GM12872 (cell line): ENCODE data around the gene KCNK4.

ENCODE experiments used
- CTCF ChIP-seq: IDR thresholded peaks from 3 replicates; pipeline ENCODE4 v1.5.1; 2011; ENCODE audit warnings: low read depth, mild to moderate bottlenecking, low read length, moderate library complexity; ENCODE audit not compliant: insufficient read depth

Gene KCNK4

GRCh38 chr11:64314805-64315561 lies 23.9 kb downstream of the KCNK4 start:
- TF ChIP-seq CTCF: no peak

GRCh38 chr11:64316672-64317324 lies 25.7 kb downstream of the KCNK4 start:
- peak; percentile 35 for TF ChIP-seq CTCF

- TF ChIP-seq CTCF: no peak
Measured at GRCh38 chr11:64317325-64317960, 26.3 kb downstream of the KCNK4 start, which contains the start of gene TRMT112. TSS of gene TRMT112 (minus strand) at chr11:64317559. CDS start at chr11:64317526, 33 bp downstream.

- peak; percentile 47 for TF ChIP-seq CTCF
Measured at GRCh38 chr11:64317961-64318765, 27.1 kb downstream of the KCNK4 start, which contains the start of gene PRDX5. TSS of gene PRDX5 (plus strand) at chr11:64318121. CDS start at chr11:64318216, 95 bp downstream.

- no peak for TF ChIP-seq CTCF
Measured at GRCh38 chr11:64318766-64319761, 28.0 kb downstream of the KCNK4 start.

GRCh38 chr11:64320556-64320955 lies 29.5 kb downstream of the KCNK4 start:
- no peak for TF ChIP-seq CTCF
